HCT116 (cell line): Measurements from ENCODE around the gene OPRL1. TPM values are rescaled to one million over a fixed set of nuclear protein-coding genes. Genes with fewer than 3 reads are reported as not detected.
A peak's percentile ranks its signal among the peaks of the same experiment; 100 is the strongest.

Source experiments
- ATAC-seq: fragments of 200-7000 bp; cut with Tn5 transposase; 2 replicates; pipeline ENCODE4 v1.9.1; 2020; ENCODE audit warnings: mild to moderate bottlenecking, moderate library complexity
- BruUV-seq: library from RNA; stranded (reverse); fragments of 400-500 nt; replicated peaks from 2 replicates; lab custom pipeline; 2021; lab: Mats Ljungman, UMichigan
- CTCF ChIA-PET: fragments of 300-600 bp; sonication (Branson Sonifier 250); formaldehyde crosslinking; loops from one replicate; lab custom pipeline; 2021; ENCODE audit warnings: antibody characterized with exemption; lab: Charles Lee
- POLR2A ChIA-PET: fragments of 300-600, 350-600 bp; sonication (Branson Sonifier 250); formaldehyde crosslinking; loops from one replicate; lab custom pipeline; 2021; ENCODE audit warnings: antibody characterized with exemption; lab: Charles Lee
- RAD21 ChIA-PET, 2 experiments: fragments of 300-600 bp; sonication (Branson Sonifier 250); formaldehyde crosslinking; loops; one replicate each; lab custom pipeline; 2023; ENCODE audit warnings: low total read pairs in 2 of 2; ENCODE audit not compliant: uncharacterized antibody in 2 of 2, unreplicated experiment in 2 of 2, low non-redundant PET in 1 of 2; lab: Charles Lee
- DNase-seq: peaks from one replicate; pipeline ENCODE4 v3.0.0-alpha.2; 2010; ENCODE audit warnings: low read depth, low spot score
- H2AFZ ChIP-seq: fragments of 200-600 bp; shearing (Covaris generic), sonication (generic); 2 replicates; pipeline ENCODE4 v1.6.1; 2017; ENCODE audit warnings: low read depth, mixed run types, mixed read lengths, antibody characterized with exemption, low read length; ENCODE audit not compliant: poor library complexity, severe bottlenecking
- H3K27ac ChIP-seq: 2 replicates; pipeline ENCODE4 v1.5.1; 2012; ENCODE audit warnings: low read depth, low read length
- H3K27me3 ChIP-seq: fragments of 200-600 bp; sonication (generic); 2 replicates; pipeline ENCODE4 v1.6.1; 2016; ENCODE audit warnings: mixed run types, low read length, mixed read lengths; ENCODE audit not compliant: insufficient read depth
- H3K36me3 ChIP-seq, 2 experiments: fragments of 200-500 bp in 1 of 2; fragments of 200-600 bp in 1 of 2; sonication (Bioruptor generic) in 1 of 2; sonication (generic) in 1 of 2; 2 replicates each; pipeline versions ENCODE4 v1.5.1 to v1.6.1; 2014 to 2016; ENCODE audit warnings: low read length in 2 of 2, inconsistent platforms in 1 of 2, mixed read lengths in 1 of 2, mixed run types in 1 of 2; ENCODE audit not compliant: insufficient read depth in 2 of 2, control insufficient read depth in 1 of 2
- H3K4me1 ChIP-seq, 2 experiments: fragments of 200-600 bp in 1 of 2; sonication (generic) in 1 of 2; 2 replicates each; pipeline versions ENCODE4 v1.5.1 to v1.6.1; 2012 to 2017; ENCODE audit warnings: low read length in 2 of 2, inconsistent platforms in 1 of 2, mild to moderate bottlenecking in 1 of 2, mixed read lengths in 1 of 2, mixed run types in 1 of 2, moderate library complexity in 1 of 2; ENCODE audit not compliant: insufficient read depth in 2 of 2, control insufficient read depth in 1 of 2
- H3K4me2 ChIP-seq: fragments of 200-600 bp; sonication (generic); 2 replicates; pipeline ENCODE4 v1.6.1; 2017; ENCODE audit warnings: mixed run types, low read length, mixed read lengths
- H3K4me3 ChIP-seq, 2 experiments: fragments of 200-600 bp in 1 of 2; sonication (generic) in 1 of 2; replicated peaks in 1 of 2; 2 replicates each; pipeline ENCODE4 v1.5.1; 2011 to 2016; ENCODE audit warnings: low read length in 2 of 2, control low read depth in 1 of 2, low read depth in 1 of 2, mild to moderate bottlenecking in 1 of 2, mixed read lengths in 1 of 2, mixed run types in 1 of 2
- H3K79me2 ChIP-seq: fragments of 200-600 bp; sonication (generic); 2 replicates; pipeline ENCODE4 v1.6.1; 2017; ENCODE audit warnings: mild to moderate bottlenecking, mixed run types, low read length, moderate library complexity, mixed read lengths; ENCODE audit not compliant: insufficient read depth
- H3K9ac ChIP-seq: fragments of 200-600 bp; sonication (generic); 2 replicates; pipeline ENCODE4 v1.6.1; 2016; ENCODE audit warnings: low read length, mixed read lengths
- H3K9me2 ChIP-seq: fragments of 200-600 bp; sonication (generic), shearing (Covaris generic); 2 replicates; pipeline ENCODE4 v1.6.1; 2017; ENCODE audit warnings: mixed run types, mild to moderate bottlenecking, moderate library complexity; ENCODE audit not compliant: insufficient read depth
- H3K9me3 ChIP-seq, 2 experiments: fragments of 200-500 bp in 1 of 2; fragments of 200-600 bp in 1 of 2; sonication (Bioruptor generic) in 1 of 2; sonication (generic) in 1 of 2; 2 replicates each; pipeline ENCODE4 v1.6.1; 2014 to 2017; ENCODE audit warnings: low read length in 2 of 2, mixed read lengths in 2 of 2, inconsistent platforms in 1 of 2, low read depth in 1 of 2, mild to moderate bottlenecking in 1 of 2, mixed run types in 1 of 2, moderate library complexity in 1 of 2; ENCODE audit not compliant: control insufficient read depth in 1 of 2, insufficient read depth in 1 of 2
- H4K20me1 ChIP-seq: fragments of 200-600 bp; sonication (generic), shearing (Covaris generic); 2 replicates; pipeline ENCODE4 v1.6.1; 2017; ENCODE audit warnings: mixed run types, mild to moderate bottlenecking, moderate library complexity; ENCODE audit not compliant: insufficient read depth
- CBX3 ChIP-seq: IDR thresholded peaks from 2 replicates; pipeline ENCODE4 v1.6.1; 2012; ENCODE audit warnings: low read depth
- CEBPB ChIP-seq: IDR thresholded peaks from 2 replicates; pipeline ENCODE4 v1.6.1; 2012; ENCODE audit warnings: low read depth
- CTCF ChIP-seq, 3 experiments: fragments of 200-600 bp in 1 of 3; sonication (generic) in 1 of 3; IDR thresholded peaks in 2 of 3; conservative IDR thresholded peaks in 1 of 3; 2 replicates each; pipeline ENCODE4 v1.5.1; 2012 to 2017; ENCODE audit warnings: low read depth in 2 of 3, low read length in 2 of 3, antibody characterized with exemption in 1 of 3, borderline replicate concordance in 1 of 3, control low read depth in 1 of 3, mild to moderate bottlenecking in 1 of 3, mixed read lengths in 1 of 3, mixed run types in 1 of 3, moderate library complexity in 1 of 3; ENCODE audit not compliant: insufficient read depth in 1 of 3
- EGR1 ChIP-seq: IDR thresholded peaks from 2 replicates; pipeline ENCODE4 v1.6.1; 2012; ENCODE audit warnings: low read depth
- EZH2 ChIP-seq: fragments of 200-600 bp; sonication (generic); IDR thresholded peaks from 2 replicates; pipeline ENCODE4 v1.6.1; 2017; ENCODE audit warnings: antibody characterized with exemption, mixed run types
- EZH2phosphoT487 ChIP-seq: fragments of 200-600 bp; IDR thresholded peaks from 2 replicates; pipeline ENCODE4 v1.6.1; 2018; ENCODE audit warnings: antibody characterized with exemption, borderline replicate concordance
- FOSL1 ChIP-seq: IDR thresholded peaks from 2 replicates; pipeline ENCODE4 v1.6.1; 2012; ENCODE audit warnings: low read depth
- MAX ChIP-seq: IDR thresholded peaks from 2 replicates; pipeline ENCODE4 v1.6.1; 2012
- REST ChIP-seq: IDR thresholded peaks from 2 replicates; pipeline ENCODE4 v1.6.1; 2012; ENCODE audit warnings: low read depth
- SP1 ChIP-seq: IDR thresholded peaks from 2 replicates; pipeline ENCODE4 v1.6.1; 2012; ENCODE audit warnings: low read depth
- SRF ChIP-seq: IDR thresholded peaks from 2 replicates; pipeline ENCODE4 v1.6.1; 2012; ENCODE audit warnings: low read depth
- TCF7L2 ChIP-seq: IDR thresholded peaks from 2 replicates; pipeline ENCODE4 v1.7.0; 2011; ENCODE audit warnings: borderline replicate concordance, inconsistent platforms; ENCODE audit not compliant: insufficient read depth, insufficient read length; ENCODE audit errors: extremely low read depth
- YY1 ChIP-seq: IDR thresholded peaks from 2 replicates; pipeline ENCODE4 v1.6.1; 2011; ENCODE audit warnings: low read length, low read depth, moderate library complexity, mild to moderate bottlenecking; ENCODE audit not compliant: insufficient replicate concordance; ENCODE audit errors: extremely low read depth
- ZBTB33 ChIP-seq: IDR thresholded peaks from 2 replicates; pipeline ENCODE4 v1.6.1; 2011; ENCODE audit warnings: mild to moderate bottlenecking, low read length, moderate library complexity; ENCODE audit not compliant: insufficient replicate concordance; ENCODE audit errors: extremely low read depth
- ZFX ChIP-seq: fragments of 450-650 bp; IDR thresholded peaks from 2 replicates; pipeline ENCODE4 v1.6.1; 2017
- intact Hi-C: fragments of 100-400 bp; cut with micrococcal nuclease; formaldehyde crosslinking; loops from 2 replicates; pipeline ENCODE4 v1.10.0; 2022
- total RNA-seq: library from RNA; stranded (reverse); gene quantifications from one replicate; pipeline ENCODE4 v1.2.1, GENCODE V29; 2021; ENCODE audit not compliant: unreplicated experiment

OPRL1 gene
- total RNA-seq, 1 experiment from 2014 or later = 1.6 TPM

GRCh38 chr20:64102647-64103354 is 22.9 kb downstream of the OPRL1 start:
- intact Hi-C loops = no loop called here
- no peaks in the 10 kb centered on the region for H3K79me2 ChIP-seq
- no peaks in the 10 kb centered on the region for H3K27me3 ChIP-seq
- H3K9me2 ChIP-seq = no peaks in the 10 kb centered on the region
- POLR2A ChIA-PET = no interaction called here
- TF ChIP-seq ZFX (no peak), SP1 (no peak), CTCF (IDR thresholded peaks at IDR 0.05 in 2 of 3, conservative IDR thresholded peaks at IDR 0.05 in 1 of 3; ENCODE audit: borderline replicate concordance in 1 of 3, insufficient read depth in 1 of 3, low read depth in 2 of 3, low read length in 2 of 3) (no peak), EZH2phosphoT487 (no peak), TCF7L2 (no peak), CEBPB (no peak), YY1 (no peak), FOSL1 (no peak), CBX3 (no peak), REST (no peak), MAX (no peak), SRF (no peak), ZBTB33 (no peak), EGR1 (no peak), EZH2 (no peak)
- peak; percentile 67 for ATAC-seq
- no peak for DNase-seq
- BruUV-seq = no TSS peak
- peak overlapping the region; percentile 93 for H3K4me2 ChIP-seq
- RAD21 ChIA-PET = interaction anchor here in 1 of 2 experiments (0.6 kb wide), 1 partner anchor 13 kb away, joined by 3 read pairs; no protein-coding TSS in a partner anchor
- H3K27ac ChIP-seq = 0 out of 2 replicates have a peak overlapping the region, but pooled peaks have one; percentile 43
- H3K36me3 ChIP-seq = no peaks in the 10 kb centered on the region
- H2AFZ ChIP-seq = no peak overlapping the region
- H3K9me3 ChIP-seq = no peaks in the 10 kb centered on the region
- no peaks in the 10 kb centered on the region for H4K20me1 ChIP-seq
- peaks cover 4 to 13% of the 10 kb centered on the region in 2 experiments; a peak in 2 of 4 replicates for H3K4me1 ChIP-seq
- H3K4me3 ChIP-seq = peak overlapping the region; percentile 68 to 69
- CTCF ChIA-PET = interaction anchor here (0.6 to 1.6 kb wide), 11 partner anchors 8 to 64 kb away, joined by 3 to 8 read pairs (median 5); partner anchors contain the start of gene TCEA2
- peak overlapping the region; percentile 70 for H3K9ac ChIP-seq
